ENCODE results near the gene FALEC.

The FALEC gene

GRCh38 chr1:150513351-150513791 lies 2.2 kb upstream of the FALEC start:
- Histone ChIP-seq H3K4me1 (ENCODE audit: control insufficient read depth, insufficient read depth, low read length) (peaks cover 3% of the 10 kb centered on the region), H3K4me3 (ENCODE audit: low read depth, low read length) (no peak overlapping the region), H3K27me3 (ENCODE audit: control insufficient read depth, insufficient read depth, low read length) (no peaks in the 10 kb centered on the region), H3K9me3 (ENCODE audit: control insufficient read depth, insufficient read depth, low read length) (no peaks in the 10 kb centered on the region), H3K36me3 (ENCODE audit: control insufficient read depth, insufficient read depth, low read length) (peaks cover 3% of the 10 kb centered on the region), H3K9ac (ENCODE audit: low read depth, low read length) (no peak overlapping the region)

- Histone ChIP-seq H3K9ac (ENCODE audit: low read depth, low read length) (no peak overlapping the region), H3K9me3 (ENCODE audit: control insufficient read depth, insufficient read depth, low read length) (no peaks in the 10 kb centered on the region), H3K27me3 (ENCODE audit: control insufficient read depth, insufficient read depth, low read length) (no peaks in the 10 kb centered on the region), H3K4me3 (ENCODE audit: low read depth, low read length) (no peak overlapping the region), H3K4me1 (ENCODE audit: control insufficient read depth, insufficient read depth, low read length) (peaks cover 3% of the 10 kb centered on the region), H3K36me3 (ENCODE audit: control insufficient read depth, insufficient read depth, low read length) (peaks cover 3% of the 10 kb centered on the region)
Measured at GRCh38 chr1:150514260-150514659, 1.3 kb upstream of the FALEC start.

GRCh38 chr1:150514913-150515327 lies 632 bp upstream of the FALEC start:
- Histone ChIP-seq H3K27me3 (ENCODE audit: control insufficient read depth, insufficient read depth, low read length) (no peaks in the 10 kb centered on the region), H3K4me3 (ENCODE audit: low read depth, low read length) (peak overlapping the region; percentile 74), H3K4me1 (ENCODE audit: control insufficient read depth, insufficient read depth, low read length) (peaks cover 3% of the 10 kb centered on the region), H3K36me3 (ENCODE audit: control insufficient read depth, insufficient read depth, low read length) (no peaks in the 10 kb centered on the region), H3K9ac (ENCODE audit: low read depth, low read length) (peak overlapping the region; percentile 55), H3K9me3 (ENCODE audit: control insufficient read depth, insufficient read depth, low read length) (no peaks in the 10 kb centered on the region)

- H3K4me1 ChIP-seq (ENCODE audit: control insufficient read depth, insufficient read depth, low read length) = peaks cover 3% of the 10 kb centered on the region
- H3K36me3 ChIP-seq (ENCODE audit: control insufficient read depth, insufficient read depth, low read length) = no peaks in the 10 kb centered on the region
- H3K4me3 ChIP-seq (ENCODE audit: low read depth, low read length) = peak overlapping the region; percentile 74
Measured at GRCh38 chr1:150516050-150516591, 569 bp downstream of the FALEC start.

GRCh38 chr1:150516616-150517015 lies 1.1 kb downstream of the FALEC start:
- Histone ChIP-seq H3K27me3 (ENCODE audit: control insufficient read depth, insufficient read depth, low read length) (no peaks in the 10 kb centered on the region), H3K9ac (ENCODE audit: low read depth, low read length) (no peak overlapping the region), H3K4me1 (ENCODE audit: control insufficient read depth, insufficient read depth, low read length) (peaks cover 3% of the 10 kb centered on the region), H3K4me3 (ENCODE audit: low read depth, low read length) (peak overlapping the region; percentile 74), H3K9me3 (ENCODE audit: control insufficient read depth, insufficient read depth, low read length) (no peaks in the 10 kb centered on the region), H3K36me3 (ENCODE audit: control insufficient read depth, insufficient read depth, low read length) (no peaks in the 10 kb centered on the region)

More at GRCh38 chr1:150516050-150516591, 569 bp downstream of the FALEC start:
- no peaks in the 10 kb centered on the region for H3K27me3 ChIP-seq (ENCODE audit: control insufficient read depth, insufficient read depth, low read length)
- no peak overlapping the region for H3K9ac ChIP-seq (ENCODE audit: low read depth, low read length)
- H3K9me3 ChIP-seq (ENCODE audit: control insufficient read depth, insufficient read depth, low read length) = no peaks in the 10 kb centered on the region

- Histone ChIP-seq H3K27me3 (ENCODE audit: control insufficient read depth, insufficient read depth, low read length) (no peaks in the 10 kb centered on the region), H3K36me3 (ENCODE audit: control insufficient read depth, insufficient read depth, low read length) (no peaks in the 10 kb centered on the region), H3K9me3 (ENCODE audit: control insufficient read depth, insufficient read depth, low read length) (no peaks in the 10 kb centered on the region), H3K9ac (ENCODE audit: low read depth, low read length) (no peak overlapping the region), H3K4me3 (ENCODE audit: low read depth, low read length) (no peak overlapping the region), H3K4me1 (ENCODE audit: control insufficient read depth, insufficient read depth, low read length) (peaks cover 3% of the 10 kb centered on the region)
Measured at GRCh38 chr1:150521196-150521968, 5.8 kb downstream of the FALEC start.

GRCh38 chr1:150525348-150525747 lies 9.8 kb downstream of the FALEC start:
- H3K9me3 ChIP-seq (ENCODE audit: control insufficient read depth, insufficient read depth, low read length) = no peaks in the 10 kb centered on the region
- H3K4me3 ChIP-seq (ENCODE audit: low read depth, low read length) = no peak overlapping the region

GRCh38 chr1:150528196-150528595 lies 12.6 kb downstream of the FALEC start:
- Histone ChIP-seq H3K9me3 (ENCODE audit: control insufficient read depth, insufficient read depth, low read length) (no peaks in the 10 kb centered on the region), H3K4me1 (ENCODE audit: control insufficient read depth, insufficient read depth, low read length) (peaks cover 2% of the 10 kb centered on the region), H3K4me3 (ENCODE audit: low read depth, low read length) (no peak overlapping the region), H3K9ac (ENCODE audit: low read depth, low read length) (no peak overlapping the region), H3K36me3 (ENCODE audit: control insufficient read depth, insufficient read depth, low read length) (no peaks in the 10 kb centered on the region), H3K27me3 (ENCODE audit: control insufficient read depth, insufficient read depth, low read length) (no peaks in the 10 kb centered on the region)

More at GRCh38 chr1:150525348-150525747, 9.8 kb downstream of the FALEC start:
- Histone ChIP-seq H3K27me3 (ENCODE audit: control insufficient read depth, insufficient read depth, low read length) (no peaks in the 10 kb centered on the region), H3K9ac (ENCODE audit: low read depth, low read length) (no peak overlapping the region), H3K4me1 (ENCODE audit: control insufficient read depth, insufficient read depth, low read length) (no peaks in the 10 kb centered on the region), H3K36me3 (ENCODE audit: control insufficient read depth, insufficient read depth, low read length) (no peaks in the 10 kb centered on the region)

- no peaks in the 10 kb centered on the region for H3K36me3 ChIP-seq (ENCODE audit: control insufficient read depth, insufficient read depth, low read length)
- no peaks in the 10 kb centered on the region for H3K9me3 ChIP-seq (ENCODE audit: control insufficient read depth, insufficient read depth, low read length)
- H3K4me1 ChIP-seq (ENCODE audit: control insufficient read depth, insufficient read depth, low read length) = peaks cover 2% of the 10 kb centered on the region
- H3K27me3 ChIP-seq (ENCODE audit: control insufficient read depth, insufficient read depth, low read length) = no peaks in the 10 kb centered on the region
- H3K9ac ChIP-seq (ENCODE audit: low read depth, low read length) = no peak overlapping the region
- H3K4me3 ChIP-seq (ENCODE audit: low read depth, low read length) = no peak overlapping the region
Measured at GRCh38 chr1:150529017-150529416, 13.5 kb downstream of the FALEC start.

- H3K4me1 ChIP-seq (ENCODE audit: control insufficient read depth, insufficient read depth, low read length) = peaks cover 2% of the 10 kb centered on the region
- no peak overlapping the region for H3K9ac ChIP-seq (ENCODE audit: low read depth, low read length)
- no peaks in the 10 kb centered on the region for H3K36me3 ChIP-seq (ENCODE audit: control insufficient read depth, insufficient read depth, low read length)
- no peak overlapping the region for H3K4me3 ChIP-seq (ENCODE audit: low read depth, low read length)
- no peaks in the 10 kb centered on the region for H3K9me3 ChIP-seq (ENCODE audit: control insufficient read depth, insufficient read depth, low read length)
- no peaks in the 10 kb centered on the region for H3K27me3 ChIP-seq (ENCODE audit: control insufficient read depth, insufficient read depth, low read length)
Measured at GRCh38 chr1:150530491-150531159, 15.1 kb downstream of the FALEC start.

GRCh38 chr1:150532860-150533259 lies 17.3 kb downstream of the FALEC start:
- Histone ChIP-seq H3K36me3 (ENCODE audit: control insufficient read depth, insufficient read depth, low read length) (no peaks in the 10 kb centered on the region), H3K9ac (ENCODE audit: low read depth, low read length) (no peak overlapping the region), H3K4me1 (ENCODE audit: control insufficient read depth, insufficient read depth, low read length) (peaks cover 2% of the 10 kb centered on the region), H3K9me3 (ENCODE audit: control insufficient read depth, insufficient read depth, low read length) (no peaks in the 10 kb centered on the region), H3K27me3 (ENCODE audit: control insufficient read depth, insufficient read depth, low read length) (no peaks in the 10 kb centered on the region), H3K4me3 (ENCODE audit: low read depth, low read length) (no peak overlapping the region)

- Histone ChIP-seq H3K9ac (ENCODE audit: low read depth, low read length) (no peak overlapping the region), H3K36me3 (ENCODE audit: control insufficient read depth, insufficient read depth, low read length) (no peaks in the 10 kb centered on the region), H3K27me3 (ENCODE audit: control insufficient read depth, insufficient read depth, low read length) (no peaks in the 10 kb centered on the region), H3K4me3 (ENCODE audit: low read depth, low read length) (no peak overlapping the region), H3K9me3 (ENCODE audit: control insufficient read depth, insufficient read depth, low read length) (no peaks in the 10 kb centered on the region), H3K4me1 (ENCODE audit: control insufficient read depth, insufficient read depth, low read length) (peaks cover 2% of the 10 kb centered on the region)
Measured at GRCh38 chr1:150534002-150534401, 18.4 kb downstream of the FALEC start.

Measured in iPS-15b (cell line).